Measurements from ENCODE around the gene SORCS2. TPM values are rescaled to one million over a fixed set of nuclear protein-coding genes. Genes with fewer than 3 reads are reported as not detected.

The SORCS2 gene
- total and polyA plus RNA-seq, 2 donors (not counting 1 experiment from before 2014, with no cell fraction given), result not detected

DNA sequence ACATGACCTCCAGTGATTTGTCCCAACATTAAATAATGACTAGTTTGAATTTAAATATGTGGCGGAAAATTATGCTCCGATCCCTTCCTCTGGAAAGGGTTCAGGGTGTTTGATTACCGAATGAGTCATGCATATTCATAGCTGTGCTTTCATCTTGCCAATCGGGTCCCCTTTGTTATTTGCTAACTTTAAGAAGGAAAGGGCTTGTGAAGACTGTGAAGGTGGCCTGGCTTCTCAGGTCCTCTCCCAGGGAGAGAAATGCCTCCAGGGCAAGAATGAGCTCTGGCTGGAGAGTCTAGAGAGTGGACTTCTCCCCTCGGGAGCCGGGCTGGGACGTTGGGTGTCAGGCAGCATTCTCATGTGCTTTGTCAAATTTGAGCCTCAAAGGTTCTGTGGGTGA lies 397.9 kb downstream of the SORCS2 start:
- TF ChIP-seq, protein P1, sequence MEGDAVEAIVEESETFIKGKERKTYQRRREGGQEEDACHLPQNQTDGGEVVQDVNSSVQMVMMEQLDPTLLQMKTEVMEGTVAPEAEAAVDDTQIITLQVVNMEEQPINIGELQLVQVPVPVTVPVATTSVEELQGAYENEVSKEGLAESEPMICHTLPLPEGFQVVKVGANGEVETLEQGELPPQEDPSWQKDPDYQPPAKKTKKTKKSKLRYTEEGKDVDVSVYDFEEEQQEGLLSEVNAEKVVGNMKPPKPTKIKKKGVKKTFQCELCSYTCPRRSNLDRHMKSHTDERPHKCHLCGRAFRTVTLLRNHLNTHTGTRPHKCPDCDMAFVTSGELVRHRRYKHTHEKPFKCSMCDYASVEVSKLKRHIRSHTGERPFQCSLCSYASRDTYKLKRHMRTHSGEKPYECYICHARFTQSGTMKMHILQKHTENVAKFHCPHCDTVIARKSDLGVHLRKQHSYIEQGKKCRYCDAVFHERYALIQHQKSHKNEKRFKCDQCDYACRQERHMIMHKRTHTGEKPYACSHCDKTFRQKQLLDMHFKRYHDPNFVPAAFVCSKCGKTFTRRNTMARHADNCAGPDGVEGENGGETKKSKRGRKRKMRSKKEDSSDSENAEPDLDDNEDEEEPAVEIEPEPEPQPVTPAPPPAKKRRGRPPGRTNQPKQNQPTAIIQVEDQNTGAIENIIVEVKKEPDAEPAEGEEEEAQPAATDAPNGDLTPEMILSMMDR (IDR thresholded peaks at IDR 0.05), result no peak
- no peak for TF ChIP-seq EZH2 (IDR thresholded peaks at IDR 0.05; ENCODE audit: borderline replicate concordance, insufficient read depth, low read depth, low read length, poor library complexity, severe bottlenecking)
- Mint-ChIP-seq H3K4me3 (no peak overlapping the region), H3K9me3 (ENCODE audit: insufficient read depth) (peaks cover 2% of the 10 kb centered on the region), H3K27ac (no peak overlapping the region), H3K4me1 (no peaks in the 10 kb centered on the region), H3K27me3 (no peaks in the 10 kb centered on the region)
- Histone ChIP-seq H3K9me3 (ENCODE audit: control extremely low read depth in 1 of 3, control insufficient read depth in 2 of 3, insufficient read depth in 1 of 3, low read length in 2 of 3) (peaks cover 0 to 35% (median 0%) of the 10 kb centered on the region in 3 donors), H3K4me3 (ENCODE audit: control extremely low read depth in 1 of 5, extremely low read depth in 1 of 5, insufficient read depth in 1 of 5, low read depth in 2 of 5, low read length in 4 of 5) (no peak overlapping the region), H3K79me2 (ENCODE audit: control insufficient read depth, insufficient read depth, low read length) (no peaks in the 10 kb centered on the region), H2AFZ (ENCODE audit: insufficient read depth, low read depth, low read length, poor library complexity, severe bottlenecking) (no peak overlapping the region), H3K4me1 (ENCODE audit: control insufficient read depth in 2 of 2, insufficient read depth in 2 of 2, low read length in 2 of 2) (no peaks in the 10 kb centered on the region), H4K20me1 (ENCODE audit: control insufficient read depth, insufficient read depth, low read length, poor library complexity, severe bottlenecking) (no peaks in the 10 kb centered on the region), H3K4me2 (replicated peaks; ENCODE audit: low read depth, low read length, poor library complexity, severe bottlenecking) (no peak overlapping the region), H3K9ac (ENCODE audit: low read length) (no peak overlapping the region), H3K27me3 (replicated peaks in 1 of 4; ENCODE audit: control extremely low read depth in 1 of 4, control insufficient read depth in 3 of 4, insufficient read depth in 4 of 4, low read length in 3 of 4) (peaks cover 0 to 3% (median 0%) of the 10 kb centered on the region in 4 experiments), H3K36me3 (replicated peaks in 1 of 2; ENCODE audit: control extremely low read depth in 1 of 2, control insufficient read depth in 1 of 2, extremely low read depth in 1 of 2, insufficient read depth in 2 of 2, low read length in 1 of 2) (no peaks in the 10 kb centered on the region), H3K27ac (ENCODE audit: low read length in 2 of 2) (no peak overlapping the region)
- ChIA-PET CTCF (no interaction called here), POLR2A (no interaction called here)
- DNase-seq (no peak), ATAC-seq (ENCODE audit: low read depth) (no peak)
- 72% methylated on average over 7 of the region's 7 CpGs for WGBS (ENCODE audit: insufficient coverage)
- intact Hi-C loops (cut with micrococcal nuclease), result no loop called here

DNA sequence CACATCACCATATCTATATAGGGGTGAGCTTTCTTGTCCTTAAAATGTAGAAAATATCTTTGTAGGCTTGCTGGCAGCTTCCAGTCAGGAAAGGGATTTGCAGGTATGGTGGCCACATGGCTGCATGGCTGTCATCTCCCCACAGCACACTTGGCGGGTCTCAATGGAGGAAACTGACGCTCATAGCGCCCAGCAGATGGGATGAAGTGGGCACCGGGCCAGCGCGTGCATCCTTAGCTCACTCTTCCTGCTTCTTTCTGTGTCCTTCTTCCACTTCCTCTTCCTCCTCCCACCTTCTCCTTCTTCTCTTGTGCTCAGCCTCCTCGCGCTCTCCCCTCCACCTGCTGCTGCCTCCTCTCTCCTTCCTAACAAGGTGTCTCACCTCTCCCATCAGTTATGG lies 398.6 kb downstream of the SORCS2 start:
- intact Hi-C loops (cut with micrococcal nuclease), result no loop called here
- H4K20me1 ChIP-seq (ENCODE audit: control insufficient read depth, insufficient read depth, low read length, poor library complexity, severe bottlenecking), result no peaks in the 10 kb centered on the region
- no peak overlapping the region for H3K27ac ChIP-seq (ENCODE audit: low read length in 2 of 2)
- peaks cover 0 to 3% (median 0%) of the 10 kb centered on the region in 4 experiments for H3K27me3 ChIP-seq (replicated peaks in 1 of 4; ENCODE audit: control extremely low read depth in 1 of 4, control insufficient read depth in 3 of 4, insufficient read depth in 4 of 4, low read length in 3 of 4)
- ATAC-seq (ENCODE audit: low read depth) (no peak), DNase-seq (no peak)
- TF ChIP-seq, protein P1 (IDR thresholded peaks at IDR 0.05), result no peak
- TF ChIP-seq EZH2 (IDR thresholded peaks at IDR 0.05; ENCODE audit: borderline replicate concordance, insufficient read depth, low read depth, low read length, poor library complexity, severe bottlenecking), result no peak
- Mint-ChIP-seq H3K4me3 (no peak overlapping the region), H3K9me3 (ENCODE audit: insufficient read depth) (peaks cover 2% of the 10 kb centered on the region), H3K27ac (no peak overlapping the region), H3K27me3 (no peaks in the 10 kb centered on the region), H3K4me1 (no peaks in the 10 kb centered on the region)
- no peak overlapping the region for H3K4me3 ChIP-seq (ENCODE audit: control extremely low read depth in 1 of 5, extremely low read depth in 1 of 5, insufficient read depth in 1 of 5, low read depth in 2 of 5, low read length in 4 of 5)
- no peak overlapping the region for H3K4me2 ChIP-seq (replicated peaks; ENCODE audit: low read depth, low read length, poor library complexity, severe bottlenecking)
- H3K36me3 ChIP-seq (replicated peaks in 1 of 2; ENCODE audit: control extremely low read depth in 1 of 2, control insufficient read depth in 1 of 2, extremely low read depth in 1 of 2, insufficient read depth in 2 of 2, low read length in 1 of 2), result no peaks in the 10 kb centered on the region
- H3K9me3 ChIP-seq (ENCODE audit: control extremely low read depth in 1 of 3, control insufficient read depth in 2 of 3, insufficient read depth in 1 of 3, low read length in 2 of 3), result peaks cover 0 to 35% (median 0%) of the 10 kb centered on the region in 3 donors
- no peaks in the 10 kb centered on the region for H3K79me2 ChIP-seq (ENCODE audit: control insufficient read depth, insufficient read depth, low read length)
- CTCF ChIA-PET, result no interaction called here
- no peak overlapping the region for H2AFZ ChIP-seq (ENCODE audit: insufficient read depth, low read depth, low read length, poor library complexity, severe bottlenecking)
- 91% methylated on average over 8 of the region's 8 CpGs for WGBS (ENCODE audit: insufficient coverage)
- H3K9ac ChIP-seq (ENCODE audit: low read length), result no peak overlapping the region
- H3K4me1 ChIP-seq (ENCODE audit: control insufficient read depth in 2 of 2, insufficient read depth in 2 of 2, low read length in 2 of 2), result no peaks in the 10 kb centered on the region
- POLR2A ChIA-PET, result no interaction called here
